ENCODE measurements around the gene CADPS.

Gene CADPS

GRCh38 chr3:62805580-62806277, 69.5 kb downstream of the CADPS start:
- TF ChIP-seq Cebpa-rat (IDR thresholded peaks at IDR 0.05): no peak
- H3K4me3 ChIP-seq: no peak overlapping the region
- no peaks in the 10 kb centered on the region for H4K20me1 ChIP-seq
- H3K9ac ChIP-seq: no peak overlapping the region; a peak in 1 of 22 replicates
- no peaks in the 10 kb centered on the region for H3K36me3 ChIP-seq
- H3K4me2 ChIP-seq: peak overlapping the region in 2 of 11 experiments; percentile 17 to 33; a peak in 1 of 22 replicates
- no peaks in the 10 kb centered on the region for H3K27me3 ChIP-seq
- H3K9me3 ChIP-seq (replicated peaks in 1 of 11): no peaks in the 10 kb centered on the region
- H3K27ac ChIP-seq: no peak overlapping the region
- peaks cover 0 to 11% (median 0%) of the 10 kb centered on the region in 10 experiments; a peak in 5 of 20 replicates for H3K4me1 ChIP-seq

- H3K27ac ChIP-seq: no peak overlapping the region
- H3K9ac ChIP-seq: no peak overlapping the region; a peak in 1 of 22 replicates
- H3K27me3 ChIP-seq: no peaks in the 10 kb centered on the region
Measured at GRCh38 chr3:62805106-62805505, 70.1 kb downstream of the CADPS start.

DNA sequence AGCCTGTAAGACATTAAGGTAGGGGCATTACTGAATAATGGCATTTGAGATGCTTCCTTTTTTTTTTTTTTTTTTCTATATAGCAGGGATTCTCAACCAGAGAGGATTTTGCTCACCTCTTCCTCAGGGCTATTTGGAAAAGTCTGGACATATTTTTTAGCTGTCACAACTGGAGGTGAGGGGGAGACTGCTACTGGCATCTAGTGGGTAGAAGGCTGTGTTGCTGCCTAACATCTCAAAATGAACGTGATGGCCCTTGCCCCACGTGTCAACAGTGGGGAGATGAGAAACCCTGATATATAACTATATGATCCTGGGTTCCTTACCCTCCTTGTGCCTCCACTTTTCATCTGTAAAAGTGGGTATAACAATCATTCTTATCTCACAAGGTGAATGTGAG, 71.9 kb downstream of the CADPS start:
- H4K20me1 ChIP-seq: no peaks in the 10 kb centered on the region
- peaks cover 0 to 11% (median under 1%) of the 10 kb centered on the region in 10 experiments; a peak in 7 of 20 replicates for H3K4me1 ChIP-seq
- no peaks in the 10 kb centered on the region for H3K27me3 ChIP-seq
- no peak overlapping the region for H3K4me2 ChIP-seq
- no peaks in the 10 kb centered on the region for H3K36me3 ChIP-seq
- H3K9me3 ChIP-seq (replicated peaks in 1 of 11): no peaks in the 10 kb centered on the region
- no peak overlapping the region for H3K27ac ChIP-seq
- no peak overlapping the region for H3K9ac ChIP-seq
- TF ChIP-seq Cebpa-rat (IDR thresholded peaks at IDR 0.05): no peak
- H3K4me3 ChIP-seq: no peak overlapping the region

More at GRCh38 chr3:62805106-62805505, 70.1 kb downstream of the CADPS start:
- Histone ChIP-seq H3K4me3 (no peak overlapping the region), H4K20me1 (no peaks in the 10 kb centered on the region), H3K36me3 (no peaks in the 10 kb centered on the region), H3K4me1 (peaks cover 0 to 11% (median 0%) of the 10 kb centered on the region in 10 experiments; a peak in 5 of 20 replicates), H3K9me3 (replicated peaks in 1 of 11) (no peaks in the 10 kb centered on the region), H3K4me2 (peak overlapping the region in 2 of 11 experiments; percentile 17 to 33; a peak in 3 of 22 replicates)
- TF ChIP-seq Cebpa-rat (IDR thresholded peaks at IDR 0.05): no peak

GRCh38 chr3:62798000-62798399, 77.2 kb downstream of the CADPS start:
- H3K36me3 ChIP-seq: no peaks in the 10 kb centered on the region

DNA sequence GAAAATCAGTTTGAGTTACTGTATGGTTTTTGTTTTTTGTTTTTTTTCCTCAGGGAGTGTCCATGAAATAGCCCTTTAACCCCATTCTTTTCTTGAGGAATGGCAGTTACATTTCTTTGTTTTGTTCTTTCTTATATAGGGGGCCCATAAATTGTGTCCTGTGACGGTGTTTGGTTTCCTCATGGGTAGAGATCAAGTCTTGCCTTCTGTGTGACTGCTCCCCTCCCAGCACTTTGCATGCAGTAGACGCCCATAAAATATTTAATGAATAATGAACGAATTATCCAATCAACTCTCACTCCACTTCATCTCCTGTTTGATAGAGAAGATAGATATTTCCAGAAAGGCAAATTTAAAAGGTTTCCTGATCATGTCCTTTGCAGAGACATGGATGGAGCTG, 78.1 kb downstream of the CADPS start:
- Histone ChIP-seq H3K27me3 (no peaks in the 10 kb centered on the region), H3K36me3 (no peaks in the 10 kb centered on the region), H3K4me1 (peaks cover 0 to 5% (median 3%) of the 10 kb centered on the region in 10 experiments; a peak in 6 of 20 replicates), H4K20me1 (no peaks in the 10 kb centered on the region), H3K27ac (no peak overlapping the region), H3K9ac (no peak overlapping the region), H3K9me3 (replicated peaks in 1 of 11) (no peaks in the 10 kb centered on the region), H3K4me3 (no peak overlapping the region), H3K4me2 (no peak overlapping the region)
- no peak for TF ChIP-seq Cebpa-rat (IDR thresholded peaks at IDR 0.05)

More at GRCh38 chr3:62798000-62798399, 77.2 kb downstream of the CADPS start:
- no peak overlapping the region for H3K27ac ChIP-seq
- peak overlapping the region in 2 of 11 experiments; percentile 2 to 38; a peak in 1 of 22 replicates for H3K4me2 ChIP-seq
- no peak for TF ChIP-seq Cebpa-rat (IDR thresholded peaks at IDR 0.05)
- H3K27me3 ChIP-seq: no peaks in the 10 kb centered on the region
- H3K9me3 ChIP-seq (replicated peaks in 1 of 11): no peaks in the 10 kb centered on the region
- H3K4me3 ChIP-seq: no peak overlapping the region
- no peak overlapping the region for H3K9ac ChIP-seq
- H4K20me1 ChIP-seq: no peaks in the 10 kb centered on the region
- H3K4me1 ChIP-seq: peaks cover 0 to 5% (median 3%) of the 10 kb centered on the region in 10 experiments; a peak in 6 of 20 replicates

GRCh38 chr3:62795978-62796657, 79.1 kb downstream of the CADPS start:
- no peaks in the 10 kb centered on the region for H3K27me3 ChIP-seq
- no peak overlapping the region for H3K27ac ChIP-seq
- TF ChIP-seq Cebpa-rat (IDR thresholded peaks at IDR 0.05): no peak
- H4K20me1 ChIP-seq: no peaks in the 10 kb centered on the region
- H3K9ac ChIP-seq: no peak overlapping the region
- H3K4me2 ChIP-seq: peak overlapping the region in 4 of 11 experiments; percentile 4 to 37 (median 10); a peak in 4 of 22 replicates
- no peaks in the 10 kb centered on the region for H3K36me3 ChIP-seq
- H3K4me3 ChIP-seq: no peak overlapping the region
- peaks cover 0 to 5% (median 3%) of the 10 kb centered on the region in 10 experiments; a peak in 6 of 20 replicates for H3K4me1 ChIP-seq
- H3K9me3 ChIP-seq (replicated peaks in 1 of 11): no peaks in the 10 kb centered on the region

DNA sequence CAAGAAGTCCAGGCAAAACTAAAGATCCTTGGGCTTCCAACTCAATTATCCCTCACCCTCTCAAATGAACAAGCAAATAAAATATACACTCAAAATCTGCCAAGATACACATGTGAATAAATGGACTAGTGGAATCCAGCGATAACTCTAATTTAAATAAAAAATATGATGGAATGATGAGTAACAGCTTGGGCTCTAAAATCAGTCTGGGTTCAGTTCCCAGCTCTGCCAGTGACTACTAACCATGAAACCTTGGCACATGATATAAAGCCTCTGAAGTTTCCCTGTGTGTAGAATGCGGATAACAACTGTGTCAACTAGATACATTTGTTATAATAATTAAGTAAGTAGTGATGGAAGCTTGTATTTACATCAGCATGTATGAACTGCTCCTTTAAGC, 81.3 kb downstream of the CADPS start:
- H3K4me2 ChIP-seq: no peak overlapping the region
- no peak for TF ChIP-seq Cebpa-rat (IDR thresholded peaks at IDR 0.05)
- no peaks in the 10 kb centered on the region for H3K36me3 ChIP-seq
- no peaks in the 10 kb centered on the region for H3K27me3 ChIP-seq
- no peaks in the 10 kb centered on the region for H4K20me1 ChIP-seq
- H3K4me1 ChIP-seq: peaks cover 0 to 5% (median 3%) of the 10 kb centered on the region in 10 experiments; a peak in 6 of 20 replicates
- no peak overlapping the region for H3K27ac ChIP-seq
- H3K4me3 ChIP-seq: no peak overlapping the region
- no peak overlapping the region for H3K9ac ChIP-seq
- no peaks in the 10 kb centered on the region for H3K9me3 ChIP-seq (replicated peaks in 1 of 11)

GRCh38 chr3:62785384-62785783, 89.8 kb downstream of the CADPS start:
- Histone ChIP-seq H4K20me1 (no peaks in the 10 kb centered on the region), H3K27ac (no peak overlapping the region), H3K4me1 (no peaks in the 10 kb centered on the region), H3K4me3 (no peak overlapping the region), H3K9me3 (replicated peaks in 1 of 11) (no peaks in the 10 kb centered on the region), H3K27me3 (no peaks in the 10 kb centered on the region; a peak in 1 of 22 replicates), H3K9ac (no peak overlapping the region), H3K4me2 (no peak overlapping the region), H3K36me3 (no peaks in the 10 kb centered on the region)
- no peak for TF ChIP-seq Cebpa-rat (IDR thresholded peaks at IDR 0.05)

DNA sequence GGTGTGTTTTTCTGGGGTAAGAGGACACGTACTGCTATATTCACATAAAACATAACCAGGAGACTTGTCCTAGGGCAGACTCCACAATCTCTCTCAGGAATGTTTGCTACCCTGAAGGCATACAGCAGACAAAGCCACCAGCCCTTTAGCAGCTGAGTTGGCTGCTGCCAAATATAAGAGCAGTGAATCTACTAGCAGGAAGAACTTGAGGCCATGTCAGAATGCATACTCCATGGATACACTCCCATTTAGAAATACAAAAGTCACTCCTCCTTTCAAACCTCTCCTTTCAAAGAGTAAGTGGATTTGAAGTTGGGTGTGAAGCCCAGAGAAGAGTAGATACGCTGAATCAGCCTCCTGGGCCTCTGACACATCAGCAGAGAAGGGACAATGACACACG, 94.1 kb downstream of the CADPS start:
- H3K4me3 ChIP-seq: no peak overlapping the region
- no peaks in the 10 kb centered on the region for H3K36me3 ChIP-seq
- no peaks in the 10 kb centered on the region; a peak in 1 of 22 replicates for H3K27me3 ChIP-seq
- TF ChIP-seq Cebpa-rat (IDR thresholded peaks at IDR 0.05): no peak
- H4K20me1 ChIP-seq: no peaks in the 10 kb centered on the region
- no peaks in the 10 kb centered on the region for H3K9me3 ChIP-seq (replicated peaks in 1 of 11)
- no peaks in the 10 kb centered on the region for H3K4me1 ChIP-seq
- H3K27ac ChIP-seq: no peak overlapping the region
- no peak overlapping the region for H3K4me2 ChIP-seq
- H3K9ac ChIP-seq: no peak overlapping the region
